Renal cortical epithelial cell (primary cell): ENCODE results near the gene MNX1. TPM values are rescaled to one million over a fixed set of nuclear protein-coding genes. Genes with fewer than 3 reads are reported as not detected.

ENCODE experiments used
- DNase-seq: peaks from one replicate; pipeline ENCODE4 v3.0.0-alpha.2; 2011; ENCODE audit warnings: low read depth
- total RNA-seq: library from RNA; depleted of rRNA; stranded (reverse); fragments of >200 nt; gene quantifications from 2 replicates; pipeline ENCODE4 v1.2.3, GENCODE V29; 2014

Gene MNX1
- total RNA-seq, 1 donor from 2014 or later: 0.55 TPM

- DNase-seq: no peak
These were observed 22.4 kb upstream of the MNX1 start for GRCh38 chr7:157032644-157033482.

GRCh38 chr7:157032128-157032527 lies 21.7 kb upstream of the MNX1 start:
- no peak for DNase-seq

- peak; percentile 10 for DNase-seq
These were observed 17.9 kb upstream of the MNX1 start for GRCh38 chr7:157028199-157028903.

GRCh38 chr7:157027568-157028198 lies 17.2 kb upstream of the MNX1 start:
- peak; percentile 34 for DNase-seq

- no peak for DNase-seq
These were observed 14.3 kb upstream of the MNX1 start for GRCh38 chr7:157024716-157025115.

- DNase-seq: no peak
These were observed 13.1 kb upstream of the MNX1 start for GRCh38 chr7:157023589-157023905.

DNA sequence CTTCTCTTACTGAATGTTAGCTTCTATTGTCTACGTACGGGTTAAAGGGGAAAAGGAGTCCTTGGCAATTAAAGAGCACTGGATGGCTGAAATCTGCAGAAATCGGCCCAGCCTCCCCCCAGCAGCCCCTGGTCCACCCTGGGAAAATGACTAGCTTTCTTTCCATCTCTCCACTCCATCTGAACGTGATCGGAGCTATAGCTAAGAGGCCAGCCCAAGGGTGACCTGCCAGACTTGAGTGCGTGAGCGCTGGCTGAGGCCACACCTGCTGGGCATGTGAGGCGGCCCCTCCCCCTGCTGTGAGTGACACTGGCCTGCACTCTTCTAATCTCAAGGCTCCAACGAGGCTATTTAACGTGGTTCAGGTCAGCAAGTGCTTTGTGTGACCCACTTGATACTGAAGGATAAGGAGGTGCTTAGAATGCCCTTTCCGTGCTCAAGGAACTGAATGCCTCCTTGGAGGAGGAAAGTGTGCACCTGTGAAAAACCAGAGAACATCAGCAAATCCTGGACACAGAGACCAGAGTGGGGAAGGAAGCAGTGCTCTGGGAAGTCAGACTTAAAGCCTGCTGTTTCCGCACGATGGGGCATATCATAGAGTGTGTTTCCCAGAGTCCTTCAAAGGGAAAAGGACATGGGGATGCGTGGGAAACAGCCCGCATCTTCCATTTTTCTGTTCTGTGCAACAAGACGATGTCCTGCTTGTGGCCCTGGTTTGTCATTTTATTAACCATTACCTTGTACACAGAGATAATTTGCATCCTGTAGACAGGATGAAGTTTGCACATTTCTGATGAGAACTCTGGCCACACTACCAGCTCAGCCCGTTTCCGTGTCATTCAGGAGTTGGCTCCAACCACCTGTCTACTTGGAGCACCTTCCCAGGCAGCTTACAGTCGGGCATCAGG lies 12.5 kb upstream of the MNX1 start:
- no peak for DNase-seq

GRCh38 chr7:157021871-157022680 lies 11.6 kb upstream of the MNX1 start:
- DNase-seq: no peak

DNA sequence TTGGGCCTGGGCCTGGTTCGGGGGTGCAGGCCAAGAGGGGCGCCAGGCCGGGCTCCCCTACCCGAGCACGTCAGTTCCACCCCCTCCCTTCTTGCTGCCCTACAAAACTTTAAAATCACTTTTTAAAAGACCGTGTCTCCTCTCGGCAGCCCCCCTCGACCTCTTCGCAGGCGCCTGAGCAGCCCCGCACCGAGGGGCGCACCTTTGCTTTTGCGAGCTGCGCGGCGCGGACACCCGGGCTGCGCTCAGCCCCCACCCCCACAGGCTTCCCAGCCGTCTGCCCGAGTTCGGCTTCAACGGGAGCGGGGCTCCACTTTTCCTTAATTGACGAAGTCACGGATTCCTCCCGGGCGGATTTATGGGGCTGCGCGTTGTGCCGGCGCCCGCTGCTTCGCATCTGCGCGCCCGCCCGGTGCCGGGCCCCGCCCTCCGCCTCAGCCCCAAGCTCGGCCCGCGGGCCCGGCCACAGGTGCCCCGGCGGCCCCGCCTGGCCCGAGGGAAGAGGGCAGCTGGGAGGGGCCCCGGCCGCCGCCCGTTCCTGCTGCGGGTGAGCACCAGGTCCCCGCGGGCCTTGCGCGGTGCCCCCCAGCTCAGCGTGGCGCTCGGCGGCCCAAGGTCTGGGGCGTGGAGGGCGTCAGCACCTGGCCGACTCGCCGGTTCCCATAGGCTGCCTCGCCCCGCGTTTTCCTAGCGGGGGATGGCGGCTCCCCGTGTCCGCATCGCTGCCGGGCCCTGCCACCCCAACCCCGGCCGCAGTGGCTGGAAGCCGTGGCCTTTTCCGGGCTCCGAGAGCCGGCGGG lies 10.8 kb upstream of the MNX1 start:
- no peak for DNase-seq

- DNase-seq: no peak
These were observed 10.1 kb upstream of the MNX1 start for GRCh38 chr7:157020514-157021070.

DNA sequence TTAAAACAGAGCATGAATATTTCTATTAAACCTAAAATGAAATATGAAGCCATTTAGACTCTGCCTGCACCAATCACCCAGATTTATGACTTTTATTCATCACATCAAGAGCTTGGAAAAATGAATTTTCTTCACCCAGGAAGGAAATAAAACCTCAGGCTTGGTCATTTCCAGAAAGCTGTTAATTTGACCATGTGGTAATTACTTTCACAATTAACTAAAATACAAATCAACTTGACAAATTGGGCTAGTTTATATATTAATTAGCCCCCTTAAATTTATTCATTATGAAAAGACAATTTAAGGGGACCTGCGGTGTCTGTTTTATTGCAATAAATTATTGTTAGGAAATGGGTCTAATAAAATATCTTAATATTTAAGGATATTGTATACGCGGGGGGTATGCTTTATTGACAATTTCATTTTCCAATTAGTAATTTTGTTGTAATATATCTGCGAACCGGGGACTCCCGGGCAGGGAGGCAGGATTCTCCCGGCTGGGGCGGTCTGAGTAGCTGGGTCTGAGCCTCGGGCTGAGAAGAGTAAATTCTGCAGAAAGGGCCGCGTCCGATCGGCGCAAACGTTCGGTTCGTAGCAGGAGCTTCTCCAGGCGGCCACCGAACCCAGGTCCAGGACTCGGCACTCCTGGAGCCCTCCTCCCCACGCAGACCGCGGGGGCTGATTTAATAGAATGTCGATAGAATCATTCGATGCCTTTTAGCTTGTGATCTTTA lies 9.4 kb upstream of the MNX1 start:
- no peak for DNase-seq

- no peak for DNase-seq
These were observed 8.6 kb upstream of the MNX1 start for GRCh38 chr7:157018997-157019608.

DNA sequence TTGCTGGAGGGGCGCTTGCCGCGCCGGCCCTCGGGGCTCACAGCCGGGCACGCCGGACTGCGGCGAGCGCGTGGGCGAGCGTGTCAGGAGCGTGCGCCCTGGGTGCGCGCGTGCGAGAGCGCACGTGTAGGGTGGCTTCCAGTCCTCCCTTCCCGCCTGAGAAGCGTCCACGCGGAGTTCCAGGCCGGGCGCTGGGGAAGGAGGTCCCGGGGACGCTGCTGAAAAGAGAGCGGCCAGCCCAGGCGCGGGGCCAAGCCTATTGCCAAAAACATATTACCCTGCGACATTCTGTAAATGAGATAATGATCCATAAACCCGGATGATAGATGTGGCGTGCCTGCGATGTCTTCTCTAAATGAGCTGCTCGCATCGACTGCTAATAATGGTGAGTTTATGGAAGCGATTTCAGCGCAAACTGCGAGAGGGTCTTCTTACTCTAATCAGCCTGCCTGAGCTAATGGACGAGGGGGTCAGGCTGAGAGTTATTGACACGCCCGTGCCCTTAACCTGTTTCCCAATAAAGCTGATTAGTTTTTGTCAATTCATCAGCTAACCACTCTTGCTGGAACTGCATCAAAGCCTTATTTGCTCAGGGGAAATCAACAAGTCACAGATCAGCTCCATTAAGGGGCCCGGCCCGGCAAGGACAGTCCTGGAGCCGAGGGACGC lies 8.0 kb upstream of the MNX1 start:
- no peak for DNase-seq

GRCh38 chr7:157017603-157018327 lies 7.3 kb upstream of the MNX1 start:
- no peak for DNase-seq

DNA sequence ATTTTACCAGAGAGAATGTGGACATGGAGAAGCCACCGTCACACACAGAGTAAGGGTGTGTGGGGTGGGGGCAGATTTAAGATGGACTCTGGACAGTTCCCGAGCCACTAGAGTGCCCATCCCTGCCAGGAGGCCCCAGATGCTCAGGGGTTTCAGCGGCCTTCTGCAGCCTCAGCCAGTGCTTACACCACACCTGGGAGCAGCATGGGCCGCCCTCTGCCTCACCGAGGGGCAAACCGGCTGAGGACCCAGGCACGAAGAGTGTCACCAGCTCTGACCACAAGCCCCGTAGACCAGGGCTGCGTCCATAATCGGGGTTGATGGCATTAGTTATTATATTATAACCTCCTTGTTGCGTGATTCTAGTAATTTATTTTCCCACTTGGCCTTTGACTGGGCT lies 6.7 kb upstream of the MNX1 start:
- DNase-seq: no peak

- no peak for DNase-seq
These were observed 6.0 kb upstream of the MNX1 start for GRCh38 chr7:157016352-157017041.

DNA sequence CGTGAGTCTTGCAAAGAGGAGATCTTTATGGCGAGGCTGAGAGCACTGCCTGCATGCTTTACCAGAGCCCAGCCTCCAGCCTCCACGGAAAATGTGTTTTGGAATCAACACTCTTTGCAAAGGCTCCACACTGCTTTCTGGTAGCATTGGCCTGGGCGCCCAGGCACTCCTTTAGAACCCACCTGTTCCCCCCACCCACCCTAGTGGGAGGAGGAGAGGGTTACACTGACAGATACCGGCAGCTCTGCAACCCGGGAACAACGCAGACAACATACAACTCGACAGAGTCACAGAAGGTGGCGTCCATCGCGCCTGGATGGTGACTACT lies 5.5 kb upstream of the MNX1 start:
- no peak for DNase-seq
